Measurements from ENCODE around the gene MTPN.
A peak's percentile ranks its signal among the peaks of the same experiment; 100 is the strongest.

Gene MTPN

DNA sequence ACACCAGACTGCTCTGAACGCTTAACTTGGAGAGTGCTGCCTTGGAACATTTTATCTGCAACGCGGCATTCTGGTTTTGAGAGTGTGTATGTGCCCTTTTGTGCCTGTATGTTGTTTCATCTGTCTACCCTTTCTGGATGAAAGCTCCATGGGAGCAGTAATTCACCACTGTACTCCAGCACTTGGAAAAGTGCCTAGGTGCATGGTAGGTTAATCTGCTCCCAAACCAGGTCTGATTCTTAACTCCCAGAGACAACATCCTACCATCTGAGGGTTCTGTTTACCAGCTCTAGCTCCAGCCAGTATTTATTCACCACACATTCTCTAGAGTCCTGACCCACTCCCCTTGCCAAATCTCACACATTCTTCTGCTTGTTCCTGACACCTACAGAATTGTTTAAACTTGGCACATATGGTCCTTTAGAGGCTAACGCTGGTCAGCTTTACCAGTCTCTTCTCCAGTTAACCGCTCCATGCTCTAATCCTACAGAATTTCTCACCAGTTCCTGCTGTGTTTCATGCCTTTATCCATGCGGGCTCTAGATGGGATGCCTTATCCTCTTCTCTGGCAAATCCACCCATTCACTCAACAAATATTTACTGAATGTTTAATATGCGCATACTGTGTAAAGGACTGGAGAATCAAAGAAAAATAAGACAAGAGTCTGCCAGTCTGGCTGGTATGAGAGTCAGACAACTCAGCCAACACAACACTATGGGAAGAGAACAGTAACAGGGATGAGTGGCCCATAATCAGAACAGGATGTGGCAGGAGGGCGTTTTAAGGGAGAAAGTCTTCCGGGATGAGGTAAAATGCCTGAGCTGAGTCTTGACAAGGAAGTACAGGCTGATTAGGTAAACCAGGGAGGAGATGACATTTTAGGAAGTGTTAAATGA is 46.3 kb downstream of the MTPN start:
- no peak for ATAC-seq
- Mint-ChIP-seq H3K4me1 (peaks cover 41% of the 10 kb centered on the region), H3K27ac (no peak overlapping the region), H3K9me3 (no peaks in the 10 kb centered on the region), H3K36me3 (peaks cover 63% of the 10 kb centered on the region), H3K27me3 (no peaks in the 10 kb centered on the region), H3K4me3 (no peak overlapping the region)

- Mint-ChIP-seq H3K27me3 (no peaks in the 10 kb centered on the region), H3K27ac (no peak overlapping the region), H3K4me3 (no peak overlapping the region), H3K9me3 (no peaks in the 10 kb centered on the region), H3K36me3 (peaks cover 63% of the 10 kb centered on the region), H3K4me1 (peaks cover 31% of the 10 kb centered on the region)
- no peak for ATAC-seq
These were observed 47.4 kb downstream of the MTPN start for GRCh38 chr7:135929722-135930141.

DNA sequence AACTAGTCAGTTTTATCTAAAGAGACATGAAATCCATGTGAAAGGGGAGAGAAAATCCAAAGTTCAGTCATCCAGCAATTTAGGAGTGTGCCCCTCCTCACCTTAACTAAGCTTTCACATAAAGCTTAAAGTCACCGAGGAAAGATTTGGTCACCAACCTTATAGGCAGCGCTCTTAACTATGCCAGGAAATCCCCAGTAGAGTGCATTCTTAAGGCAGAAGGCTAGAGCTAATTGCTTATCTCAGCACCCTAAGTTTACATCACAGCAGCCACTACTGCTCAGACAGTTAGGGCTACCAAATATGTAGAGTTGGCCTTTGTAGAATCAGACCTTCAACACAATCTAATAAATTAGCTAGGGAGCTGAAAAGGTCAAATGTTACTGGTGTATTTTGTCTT is 47.9 kb downstream of the MTPN start:
- no peak for ATAC-seq
- H3K27ac Mint-ChIP-seq, result no peak overlapping the region
- H3K4me1 Mint-ChIP-seq, result peaks cover 30% of the 10 kb centered on the region
- H3K27me3 Mint-ChIP-seq, result no peaks in the 10 kb centered on the region
- peaks cover 65% of the 10 kb centered on the region for H3K36me3 Mint-ChIP-seq
- H3K4me3 Mint-ChIP-seq, result no peak overlapping the region
- no peaks in the 10 kb centered on the region for H3K9me3 Mint-ChIP-seq

DNA sequence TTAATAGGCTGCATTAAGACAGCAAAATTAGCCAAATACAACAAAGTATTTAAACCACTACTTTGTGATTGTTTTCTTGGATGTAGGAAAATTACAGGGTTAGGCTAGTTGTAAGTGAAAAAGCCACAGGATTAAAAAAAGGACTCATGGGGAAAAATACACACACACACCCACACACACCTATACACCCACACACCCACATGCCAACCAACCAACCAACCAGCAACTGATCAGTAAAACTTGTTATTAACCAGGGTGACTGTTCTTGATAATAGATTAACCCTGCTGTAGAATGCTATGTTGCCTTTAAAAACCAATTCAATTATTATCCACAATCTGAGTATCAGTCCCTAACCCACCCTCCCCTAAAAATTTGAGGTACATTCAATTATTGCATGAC is 49.0 kb downstream of the MTPN start:
- Mint-ChIP-seq H3K4me1 (peaks cover 24% of the 10 kb centered on the region), H3K27ac (no peak overlapping the region), H3K27me3 (no peaks in the 10 kb centered on the region), H3K9me3 (no peaks in the 10 kb centered on the region), H3K4me3 (no peak overlapping the region), H3K36me3 (peaks cover 62% of the 10 kb centered on the region)
- ATAC-seq, result no peak

DNA sequence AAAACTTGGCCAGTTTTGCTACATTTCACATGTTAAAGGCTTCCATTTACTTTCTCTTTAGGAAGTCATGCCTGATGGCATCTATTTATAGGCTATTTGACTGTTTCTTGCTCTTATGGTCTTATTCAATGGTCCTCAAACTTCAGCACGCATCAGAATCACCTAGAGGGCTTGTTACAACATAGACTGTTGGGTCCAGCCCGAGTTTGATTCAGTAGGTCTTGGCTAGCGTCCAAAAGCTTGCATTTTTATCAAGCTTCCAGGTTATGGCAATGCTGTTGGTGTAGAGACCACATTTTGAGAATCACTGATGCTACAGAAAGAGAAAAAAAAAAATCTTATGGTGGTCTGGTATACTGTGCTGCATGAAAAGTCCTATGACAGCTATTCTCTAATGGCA is 51.9 kb downstream of the MTPN start:
- H3K36me3 Mint-ChIP-seq, result peaks cover 60% of the 10 kb centered on the region
- ATAC-seq, result no peak
- no peak overlapping the region for H3K27ac Mint-ChIP-seq
- peaks cover 15% of the 10 kb centered on the region for H3K4me1 Mint-ChIP-seq
- no peaks in the 10 kb centered on the region for H3K9me3 Mint-ChIP-seq
- H3K27me3 Mint-ChIP-seq, result no peaks in the 10 kb centered on the region
- H3K4me3 Mint-ChIP-seq, result no peak overlapping the region

GRCh38 chr7:135924302-135924701 is 52.9 kb downstream of the MTPN start:
- Mint-ChIP-seq H3K4me3 (no peak overlapping the region), H3K27ac (no peak overlapping the region), H3K4me1 (peaks cover 8% of the 10 kb centered on the region), H3K36me3 (peaks cover 53% of the 10 kb centered on the region), H3K9me3 (no peaks in the 10 kb centered on the region), H3K27me3 (no peaks in the 10 kb centered on the region)
- no peak for ATAC-seq

- Mint-ChIP-seq H3K4me3 (no peak overlapping the region), H3K27me3 (no peaks in the 10 kb centered on the region), H3K27ac (no peak overlapping the region), H3K9me3 (no peaks in the 10 kb centered on the region), H3K36me3 (peaks cover 50% of the 10 kb centered on the region), H3K4me1 (peaks cover 8% of the 10 kb centered on the region)
- ATAC-seq, result no peak
These were observed 54.9 kb downstream of the MTPN start for GRCh38 chr7:135922263-135922662.

GRCh38 chr7:135920478-135920877 is 56.7 kb downstream of the MTPN start:
- Mint-ChIP-seq H3K4me3 (no peak overlapping the region), H3K9me3 (no peaks in the 10 kb centered on the region), H3K27me3 (no peaks in the 10 kb centered on the region), H3K4me1 (peaks cover 8% of the 10 kb centered on the region), H3K36me3 (peaks cover 40% of the 10 kb centered on the region), H3K27ac (no peak overlapping the region)
- ATAC-seq, result peak; percentile 60

- Mint-ChIP-seq H3K27ac (no peak overlapping the region), H3K36me3 (peaks cover 34% of the 10 kb centered on the region), H3K4me3 (no peak overlapping the region), H3K9me3 (peaks cover 3% of the 10 kb centered on the region), H3K27me3 (no peaks in the 10 kb centered on the region), H3K4me1 (peaks cover 4% of the 10 kb centered on the region)
- ATAC-seq, result peak; percentile 45
These were observed 57.9 kb downstream of the MTPN start for GRCh38 chr7:135919071-135919841.

DNA sequence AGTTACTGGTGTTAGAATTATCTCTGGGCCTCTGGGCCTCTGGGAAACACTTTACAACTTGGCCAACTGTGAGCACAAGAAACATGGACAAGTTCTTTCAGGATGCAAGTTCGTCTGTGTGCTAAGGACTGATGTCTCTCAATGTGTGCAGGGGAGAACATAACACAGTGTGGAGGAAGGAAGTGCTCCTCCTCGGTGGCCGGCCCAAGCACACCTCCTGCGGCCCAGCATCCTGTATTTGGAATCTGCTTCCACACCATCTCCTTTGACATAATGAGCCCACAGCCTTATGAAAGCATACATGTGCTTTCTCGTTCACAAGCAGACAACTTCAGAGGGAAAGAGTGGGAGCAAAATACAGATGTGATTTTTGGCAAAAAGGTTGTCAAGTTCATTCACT is 59.0 kb downstream of the MTPN start:
- Mint-ChIP-seq H3K36me3 (peaks cover 28% of the 10 kb centered on the region), H3K27me3 (no peaks in the 10 kb centered on the region), H3K27ac (no peak overlapping the region), H3K4me1 (no peaks in the 10 kb centered on the region), H3K9me3 (peaks cover 3% of the 10 kb centered on the region), H3K4me3 (no peak overlapping the region)
- no peak for ATAC-seq

- Mint-ChIP-seq H3K4me3 (no peak overlapping the region), H3K9me3 (peaks cover 3% of the 10 kb centered on the region)
These were observed 59.4 kb downstream of the MTPN start for GRCh38 chr7:135917721-135918120.

DNA sequence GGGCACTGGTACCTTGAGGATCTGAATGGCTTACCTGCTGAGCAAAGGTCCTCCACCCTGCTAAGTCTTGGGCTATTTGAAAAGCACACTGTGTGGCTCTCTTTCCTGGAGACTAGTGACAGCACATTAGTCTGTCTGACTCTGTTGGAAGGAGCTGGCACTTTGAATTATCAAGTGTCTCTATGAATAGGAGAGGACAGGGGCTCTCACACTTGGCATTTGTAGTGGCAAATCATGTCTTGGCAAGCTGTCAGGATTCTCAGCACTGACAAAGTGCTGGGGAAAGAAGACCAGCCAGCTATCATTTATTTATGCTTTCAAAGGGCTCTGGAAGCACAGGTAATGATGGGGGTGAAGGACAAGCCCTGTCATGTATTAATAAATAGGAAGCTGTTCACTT is 62.8 kb downstream of the MTPN start:
- no peak overlapping the region for H3K27ac Mint-ChIP-seq
- H3K9me3 Mint-ChIP-seq, result peaks cover 3% of the 10 kb centered on the region
- peaks cover 21% of the 10 kb centered on the region for H3K36me3 Mint-ChIP-seq
- H3K27me3 Mint-ChIP-seq, result no peaks in the 10 kb centered on the region
- H3K4me3 Mint-ChIP-seq, result no peak overlapping the region
- no peaks in the 10 kb centered on the region for H3K4me1 Mint-ChIP-seq
- ATAC-seq, result no peak

More at GRCh38 chr7:135917721-135918120, 59.4 kb downstream of the MTPN start:
- ATAC-seq, result no peak
- Mint-ChIP-seq H3K36me3 (peaks cover 28% of the 10 kb centered on the region), H3K27me3 (no peaks in the 10 kb centered on the region), H3K27ac (no peak overlapping the region), H3K4me1 (no peaks in the 10 kb centered on the region)

DNA sequence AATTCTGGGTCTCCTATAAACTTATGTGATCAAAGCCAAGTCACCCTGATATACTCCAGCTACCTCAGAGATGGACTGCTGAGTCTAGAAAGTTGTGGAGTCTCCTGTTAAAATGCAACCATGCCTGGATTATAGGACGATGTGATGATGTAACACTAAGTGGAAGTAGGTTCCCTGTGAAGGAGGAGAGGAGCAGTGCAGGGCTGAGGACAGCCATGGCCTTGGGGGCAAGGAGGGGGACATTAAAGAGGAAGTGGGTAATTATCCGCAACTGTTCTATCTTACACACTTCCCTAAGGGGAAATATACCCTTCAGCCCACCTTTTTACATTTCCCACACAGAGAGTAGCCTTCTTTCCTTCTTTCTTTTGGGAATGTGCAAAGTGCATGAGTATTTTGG is 63.8 kb downstream of the MTPN start:
- peaks cover 21% of the 10 kb centered on the region for H3K36me3 Mint-ChIP-seq
- no peaks in the 10 kb centered on the region for H3K4me1 Mint-ChIP-seq
- no peak overlapping the region for H3K27ac Mint-ChIP-seq
- peaks cover 3% of the 10 kb centered on the region for H3K9me3 Mint-ChIP-seq
- ATAC-seq, result no peak
- no peak overlapping the region for H3K4me3 Mint-ChIP-seq
- H3K27me3 Mint-ChIP-seq, result no peaks in the 10 kb centered on the region

- Mint-ChIP-seq H3K9me3 (peaks cover 3% of the 10 kb centered on the region), H3K4me3 (no peak overlapping the region), H3K27ac (no peak overlapping the region), H3K36me3 (peaks cover 12% of the 10 kb centered on the region), H3K4me1 (no peaks in the 10 kb centered on the region), H3K27me3 (no peaks in the 10 kb centered on the region)
- no peak for ATAC-seq
These were observed 66.1 kb downstream of the MTPN start for GRCh38 chr7:135911099-135911498.

DNA sequence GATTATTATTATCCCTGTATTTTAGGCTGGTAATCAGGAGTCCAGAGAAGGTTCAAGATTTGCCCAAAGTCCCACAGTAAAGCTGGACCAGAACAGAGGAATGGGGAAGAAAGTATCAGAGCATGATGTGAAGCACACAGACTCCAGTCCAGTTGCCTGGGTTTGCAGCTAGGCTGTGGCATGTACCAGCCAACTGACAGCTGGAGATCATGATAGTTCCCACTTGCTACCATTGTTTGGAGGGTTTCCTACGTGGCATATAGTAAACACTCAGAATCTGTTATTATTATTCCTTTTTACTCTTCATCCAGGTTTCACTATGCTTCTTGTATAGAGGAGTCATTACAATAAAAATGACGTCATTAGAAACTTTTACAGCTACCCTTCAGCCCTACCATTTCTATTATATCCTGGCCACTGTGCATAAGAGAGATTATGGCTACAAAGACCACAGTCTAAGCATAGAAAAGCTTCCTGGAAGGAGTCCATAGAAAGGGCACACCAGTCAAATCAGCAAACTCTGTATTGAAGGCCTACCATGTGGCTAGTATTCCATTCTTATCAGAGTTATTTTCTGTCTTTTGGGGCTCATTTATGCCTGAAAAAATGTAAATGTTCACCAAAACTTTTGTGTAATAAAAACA is 66.6 kb downstream of the MTPN start:
- no peak for ATAC-seq
- peaks cover 3% of the 10 kb centered on the region for H3K9me3 Mint-ChIP-seq
- H3K36me3 Mint-ChIP-seq, result peaks cover 6% of the 10 kb centered on the region
- no peaks in the 10 kb centered on the region for H3K27me3 Mint-ChIP-seq
- H3K4me3 Mint-ChIP-seq, result no peak overlapping the region
- H3K4me1 Mint-ChIP-seq, result no peaks in the 10 kb centered on the region
- no peak overlapping the region for H3K27ac Mint-ChIP-seq

Measured in stimulated activated memory B cell treated with anti-CD40 and anti-IgM and Interleukin-4, amounts not matched to agents 10 μg/mL and 1 μg/mL and 100 μg/mL, for 72 hours (primary cell).